ENCODE data around the gene CFDP1. TPM values are rescaled to one million over a fixed set of nuclear protein-coding genes. Genes with fewer than 3 reads are reported as not detected.

Gene CFDP1
- total RNA-seq, 1 donor from 2014 or later, result 65.6 TPM

DNA sequence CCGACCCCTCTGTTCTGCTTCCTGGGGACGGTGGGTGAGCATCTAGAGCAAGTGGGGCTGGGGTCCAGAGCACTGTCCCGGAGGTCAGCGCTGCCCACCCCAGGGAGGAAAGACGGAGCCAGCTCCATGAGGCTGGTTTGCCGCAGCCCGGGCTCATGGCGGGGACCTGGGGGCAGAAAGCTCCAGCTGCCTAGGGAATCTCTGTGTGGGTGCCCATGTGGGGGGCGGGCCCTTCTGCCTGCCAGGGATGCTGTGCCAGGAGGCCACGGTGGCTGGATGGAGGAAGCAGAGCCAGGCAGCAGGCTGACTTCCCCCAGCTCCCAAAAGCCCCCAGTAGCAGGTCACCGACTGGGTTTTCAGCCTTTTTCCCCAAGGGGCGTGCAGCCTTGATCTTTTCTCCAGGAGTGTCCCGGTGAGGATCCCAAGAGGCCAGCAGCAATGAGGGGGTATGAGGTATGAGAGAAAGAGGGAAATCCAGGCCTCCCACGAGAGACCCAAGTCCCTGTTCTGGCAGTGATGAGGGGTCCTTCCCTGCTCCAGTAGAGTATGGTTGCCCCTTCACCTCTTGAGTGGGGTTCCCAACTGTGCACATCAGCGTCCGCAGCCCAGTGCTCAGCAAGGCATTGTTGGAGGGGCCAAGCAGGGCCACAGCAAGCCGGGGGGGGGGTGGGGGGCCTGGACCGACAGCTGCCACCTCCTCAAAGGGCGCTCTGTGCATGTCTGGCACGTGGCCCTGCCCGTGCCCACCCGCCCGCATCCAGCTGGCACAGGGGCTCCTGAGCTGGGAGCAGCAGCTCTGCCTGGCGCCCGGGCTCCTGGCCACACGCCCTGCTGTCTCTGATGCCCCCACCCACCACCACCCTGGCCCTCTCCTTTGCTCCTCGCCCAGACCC lies 166.3 kb downstream of the CFDP1 start:
- Mint-ChIP-seq H3K4me3 (ENCODE audit: unreplicated experiment) (peak overlapping the region; percentile 76), H3K27ac (ENCODE audit: unreplicated experiment) (peak overlapping the region; percentile 87), H3K36me3 (ENCODE audit: unreplicated experiment) (peaks cover 2% of the 10 kb centered on the region), H3K9me3 (ENCODE audit: unreplicated experiment) (no peaks in the 10 kb centered on the region), H3K4me1 (ENCODE audit: unreplicated experiment) (peaks cover 66% of the 10 kb centered on the region), H3K27me3 (ENCODE audit: unreplicated experiment) (no peaks in the 10 kb centered on the region)
- no peak for DNase-seq (ENCODE audit: extremely low spot score, unreplicated experiment)
- TF ChIP-seq, protein P1, sequence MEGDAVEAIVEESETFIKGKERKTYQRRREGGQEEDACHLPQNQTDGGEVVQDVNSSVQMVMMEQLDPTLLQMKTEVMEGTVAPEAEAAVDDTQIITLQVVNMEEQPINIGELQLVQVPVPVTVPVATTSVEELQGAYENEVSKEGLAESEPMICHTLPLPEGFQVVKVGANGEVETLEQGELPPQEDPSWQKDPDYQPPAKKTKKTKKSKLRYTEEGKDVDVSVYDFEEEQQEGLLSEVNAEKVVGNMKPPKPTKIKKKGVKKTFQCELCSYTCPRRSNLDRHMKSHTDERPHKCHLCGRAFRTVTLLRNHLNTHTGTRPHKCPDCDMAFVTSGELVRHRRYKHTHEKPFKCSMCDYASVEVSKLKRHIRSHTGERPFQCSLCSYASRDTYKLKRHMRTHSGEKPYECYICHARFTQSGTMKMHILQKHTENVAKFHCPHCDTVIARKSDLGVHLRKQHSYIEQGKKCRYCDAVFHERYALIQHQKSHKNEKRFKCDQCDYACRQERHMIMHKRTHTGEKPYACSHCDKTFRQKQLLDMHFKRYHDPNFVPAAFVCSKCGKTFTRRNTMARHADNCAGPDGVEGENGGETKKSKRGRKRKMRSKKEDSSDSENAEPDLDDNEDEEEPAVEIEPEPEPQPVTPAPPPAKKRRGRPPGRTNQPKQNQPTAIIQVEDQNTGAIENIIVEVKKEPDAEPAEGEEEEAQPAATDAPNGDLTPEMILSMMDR (IDR thresholded peaks at IDR 0.05), result no peak

- TF ChIP-seq, protein P1 (IDR thresholded peaks at IDR 0.05), result no peak
- Mint-ChIP-seq H3K27me3 (ENCODE audit: unreplicated experiment) (no peaks in the 10 kb centered on the region), H3K4me1 (ENCODE audit: unreplicated experiment) (peaks cover 62% of the 10 kb centered on the region), H3K36me3 (ENCODE audit: unreplicated experiment) (peaks cover 4% of the 10 kb centered on the region), H3K9me3 (ENCODE audit: unreplicated experiment) (no peaks in the 10 kb centered on the region), H3K4me3 (ENCODE audit: unreplicated experiment) (peak overlapping the region; percentile 76), H3K27ac (ENCODE audit: unreplicated experiment) (peak overlapping the region; percentile 87)
- peak; percentile 93 for DNase-seq (ENCODE audit: extremely low spot score, unreplicated experiment)
Observed at GRCh38 chr16:75265911-75266701, 167.2 kb downstream of the CFDP1 start.

DNA sequence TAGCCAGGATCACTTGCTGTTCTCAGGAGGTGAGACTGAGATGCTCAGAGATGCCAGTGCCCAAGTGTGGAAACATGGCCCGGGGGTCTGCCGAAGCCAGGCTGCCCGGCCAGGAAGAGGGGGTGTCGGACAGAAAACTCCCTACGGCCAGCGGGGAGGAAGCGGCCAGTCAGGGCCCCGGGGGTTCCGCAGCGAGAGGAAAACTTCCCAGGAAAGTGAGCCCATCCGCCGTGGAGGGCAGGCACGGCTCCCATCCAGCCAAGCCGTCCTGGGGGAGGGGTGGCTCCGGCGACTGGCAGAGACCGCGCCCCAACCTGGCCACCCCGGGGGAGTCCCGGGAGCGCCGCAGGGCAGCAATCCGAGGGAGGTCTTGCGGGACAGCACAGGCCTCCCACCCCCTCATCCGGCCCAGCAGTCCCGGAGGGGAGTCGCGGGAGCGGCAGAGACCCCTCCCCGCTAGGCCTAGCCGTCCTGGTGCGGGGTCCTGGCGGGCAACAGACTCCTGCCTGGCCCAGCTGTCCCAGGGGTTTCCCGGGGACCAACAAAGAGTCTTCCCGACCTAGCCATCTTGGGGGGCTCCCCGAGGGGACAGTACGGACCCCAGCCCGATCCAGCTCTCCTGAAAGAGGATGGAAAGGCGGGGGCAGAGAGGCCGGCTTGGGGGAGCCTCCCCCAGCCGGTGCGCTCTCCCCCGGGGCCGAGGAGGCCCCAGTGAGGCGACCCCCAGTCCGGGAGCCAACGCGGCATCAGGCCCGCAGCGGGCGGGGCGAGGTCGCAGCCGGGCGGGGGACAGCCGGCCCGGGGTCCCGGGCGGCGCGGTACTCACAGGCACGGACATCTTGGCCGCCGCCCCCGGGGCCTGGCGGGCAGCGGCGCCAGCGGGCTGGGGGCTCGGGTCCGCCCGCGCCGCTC lies 168.0 kb downstream of the CFDP1 start:
- peak overlapping the region; percentile 93 for H3K27ac Mint-ChIP-seq (ENCODE audit: unreplicated experiment)

GRCh38 chr16:75264457-75264998 lies 168.8 kb downstream of the CFDP1 start:
- Mint-ChIP-seq H3K27ac (ENCODE audit: unreplicated experiment) (peak overlapping the region; percentile 93), H3K36me3 (ENCODE audit: unreplicated experiment) (peaks cover 8% of the 10 kb centered on the region), H3K4me3 (ENCODE audit: unreplicated experiment) (peak overlapping the region; percentile 82), H3K4me1 (ENCODE audit: unreplicated experiment) (peaks cover 59% of the 10 kb centered on the region), H3K27me3 (ENCODE audit: unreplicated experiment) (no peaks in the 10 kb centered on the region), H3K9me3 (ENCODE audit: unreplicated experiment) (no peaks in the 10 kb centered on the region)
- no peak for DNase-seq (ENCODE audit: extremely low spot score, unreplicated experiment)
- TF ChIP-seq, protein P1 (IDR thresholded peaks at IDR 0.05), result no peak

More for the DNA sequence above, 168.0 kb downstream of the CFDP1 start:
- H3K27me3 Mint-ChIP-seq (ENCODE audit: unreplicated experiment), result no peaks in the 10 kb centered on the region
- no peak for DNase-seq (ENCODE audit: extremely low spot score, unreplicated experiment)
- H3K9me3 Mint-ChIP-seq (ENCODE audit: unreplicated experiment), result no peaks in the 10 kb centered on the region
- peak overlapping the region; percentile 82 for H3K4me3 Mint-ChIP-seq (ENCODE audit: unreplicated experiment)
- TF ChIP-seq, protein P1 (IDR thresholded peaks at IDR 0.05), result no peak
- peaks cover 62% of the 10 kb centered on the region for H3K4me1 Mint-ChIP-seq (ENCODE audit: unreplicated experiment)
- peaks cover 8% of the 10 kb centered on the region for H3K36me3 Mint-ChIP-seq (ENCODE audit: unreplicated experiment)

All from osteocyte (in vitro differentiated cells).